Endothelial cell of umbilical vein (primary cell): ENCODE data around the gene SRGAP1.

Source experiments
- CTCF ChIP-seq, 2 donors: IDR thresholded peaks; 1 replicate in 1 of 2; 2 replicates in 1 of 2; pipeline ENCODE4 v1.5.1; 2011; ENCODE audit warnings: low read length in 2 of 2, mild to moderate bottlenecking in 2 of 2, moderate library complexity in 2 of 2, control low read depth in 1 of 2, inconsistent platforms in 1 of 2, low read depth in 1 of 2; ENCODE audit not compliant: insufficient read depth in 1 of 2; ENCODE audit errors: extremely low read depth in 1 of 2
- EZH2 ChIP-seq: IDR thresholded peaks from 2 replicates; pipeline ENCODE4 v1.6.1; 2012; ENCODE audit warnings: borderline replicate concordance, low read depth, mild to moderate bottlenecking, moderate library complexity, low read length, inconsistent platforms; ENCODE audit not compliant: severe bottlenecking
- FOS ChIP-seq: IDR thresholded peaks from 2 replicates; pipeline ENCODE4 v1.6.1; 2011; ENCODE audit warnings: mild to moderate bottlenecking, low read length, moderate library complexity, borderline replicate concordance; ENCODE audit not compliant: insufficient read depth
- MAX ChIP-seq: IDR thresholded peaks from 2 replicates; pipeline ENCODE4 v1.6.1; 2011; ENCODE audit not compliant: insufficient read depth, insufficient read length
- MYC ChIP-seq: IDR thresholded peaks from one replicate; pipeline ENCODE4 v1.6.1; 2011; ENCODE audit warnings: mild to moderate bottlenecking, low read depth, low read length
- POLR2A ChIP-seq: IDR thresholded peaks from 2 replicates; pipeline ENCODE4 v1.6.1; 2012; ENCODE audit warnings: low read depth, mild to moderate bottlenecking, control low read depth, low read length
- POLR2AphosphoS5 ChIP-seq: IDR thresholded peaks from 2 replicates; pipeline ENCODE4 v1.6.1; 2012; ENCODE audit warnings: low read depth, mild to moderate bottlenecking, control low read depth, low read length, moderate library complexity; ENCODE audit not compliant: insufficient read depth

- TF ChIP-seq POLR2A (no peak), CTCF (IDR thresholded peaks at IDR 0.05; ENCODE audit: extremely low read depth in 1 of 2, insufficient read depth in 1 of 2, low read depth in 1 of 2, low read length in 2 of 2) (no peak), MAX (no peak), POLR2AphosphoS5 (no peak), FOS (no peak), MYC (no peak), EZH2 (no peak)
Measured at GRCh38 chr12:64063121-64063520, 218.6 kb downstream of the SRGAP1 start.
